Mesothelial cell of epicardium (in vitro differentiated cells): ENCODE measurements around the gene ACOXL. TPM values are rescaled to one million over a fixed set of nuclear protein-coding genes. Genes with fewer than 3 reads are reported as not detected.

Source experiments
- DNase-seq, 2 experiments: peaks; one replicate each; pipeline ENCODE4 v3.0.0; 2021; ENCODE audit warnings: low spot score in 2 of 2; ENCODE audit not compliant: unreplicated experiment in 2 of 2
- H3K27ac Mint-ChIP-seq: 2 replicates; pipeline ENCODE4 v1.8.0; 2021; ENCODE audit warnings: mixed read lengths
- H3K27me3 Mint-ChIP-seq: 2 replicates; pipeline ENCODE4 v1.8.0; 2021; ENCODE audit warnings: low read depth, mixed read lengths
- H3K36me3 Mint-ChIP-seq: 2 replicates; pipeline ENCODE4 v1.8.0; 2021; ENCODE audit warnings: mixed read lengths
- H3K4me1 Mint-ChIP-seq: 2 replicates; pipeline ENCODE4 v1.8.0; 2021; ENCODE audit warnings: mixed read lengths
- H3K4me3 Mint-ChIP-seq: 2 replicates; pipeline ENCODE4 v1.8.0; 2021; ENCODE audit warnings: mild to moderate bottlenecking, moderate library complexity, mixed read lengths
- H3K9me3 Mint-ChIP-seq: 2 replicates; pipeline ENCODE4 v1.8.0; 2021; ENCODE audit warnings: mixed read lengths
- CTCF ChIP-seq: fragments of 200-600 bp; sonication (generic); IDR thresholded peaks from one replicate; pipeline ENCODE4 v1.5.0; 2021; ENCODE audit warnings: antibody characterized with exemption; ENCODE audit not compliant: unreplicated experiment
- total RNA-seq: library from RNA; stranded (reverse); gene quantifications from 3 replicates; pipeline ENCODE4 v1.2.1, GENCODE V29; 2021

Gene ACOXL
- total RNA-seq, 1 donor from 2014 or later, result 0.20 TPM

DNA sequence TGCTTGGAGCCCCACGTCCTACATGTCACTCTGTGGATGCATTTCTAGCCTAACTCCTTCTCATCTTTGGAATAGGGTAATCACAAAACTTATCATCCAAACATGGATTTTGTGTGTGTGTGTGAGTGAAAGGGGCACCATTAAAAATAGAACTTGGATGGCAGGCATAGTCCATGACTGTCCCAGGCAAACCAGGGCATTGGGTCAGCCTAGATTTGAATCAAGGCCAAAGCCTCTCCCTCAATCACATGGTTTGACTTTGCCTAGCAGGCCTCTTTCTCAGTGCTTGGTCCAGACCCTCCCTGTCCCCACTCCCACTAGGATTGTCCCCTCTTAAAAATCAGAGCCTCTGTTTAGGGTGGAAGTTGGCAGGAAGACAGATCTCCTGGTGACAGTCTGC is 320.9 kb downstream of the ACOXL start:
- H3K27ac Mint-ChIP-seq, result no peak overlapping the region
- H3K4me3 Mint-ChIP-seq, result no peak overlapping the region
- no peaks in the 10 kb centered on the region for H3K36me3 Mint-ChIP-seq
- no peak for DNase-seq
- TF ChIP-seq CTCF, result no peak
- peaks cover 28% of the 10 kb centered on the region for H3K4me1 Mint-ChIP-seq
- peaks cover 44% of the 10 kb centered on the region for H3K27me3 Mint-ChIP-seq
- no peaks in the 10 kb centered on the region for H3K9me3 Mint-ChIP-seq

DNA sequence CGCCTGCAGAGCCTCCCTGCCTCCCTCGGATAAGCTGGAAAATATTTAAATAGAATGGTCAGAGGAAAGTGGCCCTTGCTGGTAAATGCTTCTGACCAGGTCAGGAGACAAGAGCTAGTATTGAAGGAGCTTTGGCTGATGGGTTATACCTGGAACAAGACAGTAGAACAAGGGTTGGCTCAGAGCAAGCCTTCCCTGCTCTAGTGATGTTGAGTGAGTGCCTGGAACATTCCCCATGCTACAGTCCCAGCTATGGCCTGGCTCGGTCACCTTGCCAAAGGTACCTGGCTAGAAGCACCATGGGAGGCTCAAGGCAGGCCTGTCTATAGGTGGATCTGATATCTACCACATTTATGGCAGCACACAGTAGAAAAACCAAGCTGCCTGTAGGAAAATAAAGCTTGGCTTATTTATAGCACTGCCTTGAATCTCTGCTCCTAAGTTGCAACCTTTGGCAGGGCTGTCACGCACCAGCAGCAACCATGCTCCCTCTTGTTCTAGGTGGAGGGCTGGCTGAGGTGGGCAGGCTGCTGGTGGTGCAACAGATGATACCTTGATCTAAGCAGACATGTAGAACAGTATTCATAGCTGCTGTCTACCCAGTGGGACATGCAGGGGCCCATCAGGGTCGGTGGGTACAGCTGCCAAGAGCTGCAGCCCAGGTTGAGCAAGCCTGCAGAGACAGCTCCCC is 321.6 kb downstream of the ACOXL start:
- H3K9me3 Mint-ChIP-seq, result no peaks in the 10 kb centered on the region
- no peak for TF ChIP-seq CTCF
- no peak for DNase-seq
- no peak overlapping the region for H3K27ac Mint-ChIP-seq
- no peaks in the 10 kb centered on the region for H3K36me3 Mint-ChIP-seq
- H3K27me3 Mint-ChIP-seq, result peaks cover 44% of the 10 kb centered on the region
- no peak overlapping the region for H3K4me3 Mint-ChIP-seq
- peaks cover 22% of the 10 kb centered on the region for H3K4me1 Mint-ChIP-seq

- Mint-ChIP-seq H3K4me3 (no peak overlapping the region), H3K27me3 (peaks cover 44% of the 10 kb centered on the region), H3K36me3 (no peaks in the 10 kb centered on the region), H3K9me3 (no peaks in the 10 kb centered on the region), H3K4me1 (peaks cover 12% of the 10 kb centered on the region), H3K27ac (no peak overlapping the region)
- DNase-seq, result no peak
- no peak for TF ChIP-seq CTCF
Observed at GRCh38 chr2:111054791-111055691, 322.7 kb downstream of the ACOXL start.

- TF ChIP-seq CTCF, result no peak
- peaks cover 2% of the 10 kb centered on the region for H3K36me3 Mint-ChIP-seq
- no peak overlapping the region for H3K27ac Mint-ChIP-seq
- peaks cover 5% of the 10 kb centered on the region for H3K4me1 Mint-ChIP-seq
- peaks cover 44% of the 10 kb centered on the region for H3K27me3 Mint-ChIP-seq
- no peak for DNase-seq
- peaks cover 5% of the 10 kb centered on the region for H3K9me3 Mint-ChIP-seq
- no peak overlapping the region for H3K4me3 Mint-ChIP-seq
Observed at GRCh38 chr2:111055735-111056134, 323.4 kb downstream of the ACOXL start.

- DNase-seq, result no peak
- Mint-ChIP-seq H3K9me3 (peaks cover 15% of the 10 kb centered on the region), H3K27ac (no peak overlapping the region), H3K4me1 (no peaks in the 10 kb centered on the region), H3K4me3 (no peak overlapping the region), H3K27me3 (peaks cover 40% of the 10 kb centered on the region), H3K36me3 (peaks cover 3% of the 10 kb centered on the region)
- TF ChIP-seq CTCF, result no peak
Observed at GRCh38 chr2:111057045-111057444, 324.7 kb downstream of the ACOXL start.
